SU-DHL-6 (cell line): ENCODE results near the gene ACACB.

Source experiments
- CTCF ChIP-seq: fragments of 200-600 bp; sonication (generic); IDR thresholded peaks from one replicate; pipeline ENCODE4 v1.5.1; 2017; ENCODE audit warnings: antibody characterized with exemption, mild to moderate bottlenecking, low read length, moderate library complexity; ENCODE audit not compliant: insufficient read depth, poor library complexity, severe bottlenecking
- EZH2phosphoT487 ChIP-seq: fragments of 200-600 bp; sonication (generic), shearing (Covaris generic); conservative IDR thresholded peaks from 2 replicates; pipeline ENCODE4 v1.6.1; 2018; ENCODE audit warnings: mild to moderate bottlenecking, antibody characterized with exemption, low read length, moderate library complexity, mixed read lengths

- no peak for TF ChIP-seq CTCF
- no peak for TF ChIP-seq EZH2phosphoT487
Observed at GRCh38 chr12:109151457-109151856, 35.1 kb downstream of the ACACB start.
